Ishikawa (cell line): ENCODE data around the gene PIM2.

Experiments used
- CEBPB ChIP-seq: IDR thresholded peaks from 2 replicates; pipeline ENCODE4 v1.6.1; 2012
- CREB1 ChIP-seq: IDR thresholded peaks from 2 replicates; pipeline ENCODE4 v1.6.1; 2012; ENCODE audit warnings: low read depth
- EGR1 ChIP-seq: IDR thresholded peaks from 2 replicates; pipeline ENCODE4 v1.6.1; 2012
- EP300 ChIP-seq: IDR thresholded peaks from 2 replicates; pipeline ENCODE4 v1.6.1; 2012; ENCODE audit warnings: borderline replicate concordance
- FOXM1 ChIP-seq: IDR thresholded peaks from 2 replicates; pipeline ENCODE4 v1.6.1; 2012; ENCODE audit warnings: low read depth, borderline replicate concordance
- NFIC ChIP-seq: IDR thresholded peaks from 2 replicates; pipeline ENCODE4 v1.6.1; 2012
- RAD21 ChIP-seq: IDR thresholded peaks from 2 replicates; pipeline ENCODE4 v1.6.1; 2012; ENCODE audit warnings: low read depth
- TAF1 ChIP-seq: IDR thresholded peaks from 2 replicates; pipeline ENCODE4 v1.6.1; 2012; ENCODE audit warnings: low read depth, mild to moderate bottlenecking
- TCF12 ChIP-seq: IDR thresholded peaks from 2 replicates; pipeline ENCODE4 v1.6.1; 2012; ENCODE audit warnings: low read depth
- TEAD4 ChIP-seq: IDR thresholded peaks from 2 replicates; pipeline ENCODE4 v1.6.1; 2012
- YY1 ChIP-seq: IDR thresholded peaks from 2 replicates; pipeline ENCODE4 v1.6.1; 2012; ENCODE audit warnings: low read depth
- ZBTB7A ChIP-seq: IDR thresholded peaks from 2 replicates; pipeline ENCODE4 v1.6.1; 2012; ENCODE audit warnings: low read depth
- TF ChIP-seq, protein P1 (sequence below): IDR thresholded peaks from 2 replicates; pipeline ENCODE4 v1.6.1; 2012
- TF ChIP-seq, protein P2 (sequence below): IDR thresholded peaks from 2 replicates; pipeline ENCODE4 v1.6.1; 2012; ENCODE audit warnings: low read depth, mild to moderate bottlenecking
- TF ChIP-seq, protein P3 (sequence below): IDR thresholded peaks from 2 replicates; pipeline ENCODE4 v1.6.1; 2012

The PIM2 gene

DNA sequence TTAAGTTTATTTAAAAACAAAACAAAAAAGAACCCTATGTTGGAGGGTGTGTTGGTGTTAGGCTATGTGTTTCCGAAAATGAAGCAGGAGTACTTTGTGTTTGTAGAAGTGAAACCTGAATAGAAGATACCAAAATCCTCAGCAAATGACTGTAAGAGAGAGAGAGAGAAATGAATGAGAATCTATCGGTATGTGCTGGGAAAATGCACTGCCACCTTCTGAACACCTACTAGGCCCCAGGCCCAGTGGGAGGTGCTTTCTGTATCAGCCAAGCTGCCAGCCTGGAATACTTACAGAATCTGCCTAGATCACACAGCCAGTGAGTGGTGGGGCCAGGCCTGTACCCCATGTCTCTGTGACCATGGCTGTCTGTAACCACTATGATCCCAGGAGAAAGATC, 14.9 kb upstream of the PIM2 start:
- no peak for TF ChIP-seq ZBTB7A
- no peak for TF ChIP-seq FOXM1

DNA sequence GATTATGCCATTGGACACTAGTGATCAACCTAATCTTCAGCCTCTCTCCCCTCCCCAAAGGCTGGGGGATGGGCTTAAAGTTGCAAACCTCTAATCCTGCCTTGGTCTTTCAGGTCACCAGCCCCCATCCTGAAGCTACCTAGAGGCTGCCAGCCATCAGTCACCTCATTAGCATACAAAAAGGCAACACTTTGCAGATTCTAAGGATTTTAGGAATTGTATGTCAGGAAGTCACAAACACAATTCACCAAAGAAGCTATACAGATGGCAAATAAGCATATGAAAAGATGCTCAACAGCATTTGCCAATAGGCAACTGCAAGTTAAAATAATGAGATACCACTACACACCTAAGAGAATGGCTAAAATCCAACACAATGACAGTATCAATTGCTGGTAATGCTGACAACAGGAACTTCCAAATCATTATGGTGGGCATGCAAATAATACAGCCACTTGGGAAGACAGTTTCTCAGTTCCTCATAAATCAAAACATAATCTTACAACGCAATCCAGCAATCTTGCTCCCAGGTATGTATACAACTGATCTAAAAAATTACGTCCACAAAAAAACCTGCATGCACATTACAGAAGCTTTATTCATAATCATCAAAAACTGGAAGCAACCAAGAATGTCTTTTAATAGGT, 9.0 kb upstream of the PIM2 start:
- TF ChIP-seq EP300 (no peak), TAF1 (no peak), TCF12 (no peak)

DNA sequence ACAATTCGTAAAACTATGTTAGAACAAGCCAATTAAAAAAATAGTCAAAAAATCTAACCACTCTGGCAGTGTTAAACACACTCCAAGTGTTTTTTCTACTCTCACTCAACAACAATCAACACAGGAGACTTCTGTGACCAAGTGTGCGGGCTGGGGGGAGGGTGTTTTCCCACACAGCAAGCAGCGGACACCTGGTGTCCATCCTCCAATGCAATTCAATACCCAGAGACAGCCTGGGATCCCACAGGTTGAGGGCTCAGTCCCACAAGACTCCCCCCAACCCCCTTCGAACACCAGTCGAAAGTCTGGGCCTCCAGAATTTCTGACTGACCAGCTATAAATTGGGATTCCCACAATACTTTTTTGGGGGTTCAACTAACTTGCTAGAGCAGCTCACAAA, 8.3 kb upstream of the PIM2 start:
- no peak for TF ChIP-seq TAF1
- TF ChIP-seq, protein P1, sequence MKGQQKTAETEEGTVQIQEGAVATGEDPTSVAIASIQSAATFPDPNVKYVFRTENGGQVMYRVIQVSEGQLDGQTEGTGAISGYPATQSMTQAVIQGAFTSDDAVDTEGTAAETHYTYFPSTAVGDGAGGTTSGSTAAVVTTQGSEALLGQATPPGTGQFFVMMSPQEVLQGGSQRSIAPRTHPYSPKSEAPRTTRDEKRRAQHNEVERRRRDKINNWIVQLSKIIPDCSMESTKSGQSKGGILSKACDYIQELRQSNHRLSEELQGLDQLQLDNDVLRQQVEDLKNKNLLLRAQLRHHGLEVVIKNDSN: no peak
- TF ChIP-seq NFIC: no peak
- TF ChIP-seq ZBTB7A: no peak
- TF ChIP-seq CEBPB: no peak
- TF ChIP-seq EGR1: no peak
- no peak for TF ChIP-seq YY1
- no peak for TF ChIP-seq EP300
- no peak for TF ChIP-seq CREB1
- no peak for TF ChIP-seq FOXM1
- TF ChIP-seq RAD21: no peak
- no peak for TF ChIP-seq TEAD4
- TF ChIP-seq, protein P2, sequence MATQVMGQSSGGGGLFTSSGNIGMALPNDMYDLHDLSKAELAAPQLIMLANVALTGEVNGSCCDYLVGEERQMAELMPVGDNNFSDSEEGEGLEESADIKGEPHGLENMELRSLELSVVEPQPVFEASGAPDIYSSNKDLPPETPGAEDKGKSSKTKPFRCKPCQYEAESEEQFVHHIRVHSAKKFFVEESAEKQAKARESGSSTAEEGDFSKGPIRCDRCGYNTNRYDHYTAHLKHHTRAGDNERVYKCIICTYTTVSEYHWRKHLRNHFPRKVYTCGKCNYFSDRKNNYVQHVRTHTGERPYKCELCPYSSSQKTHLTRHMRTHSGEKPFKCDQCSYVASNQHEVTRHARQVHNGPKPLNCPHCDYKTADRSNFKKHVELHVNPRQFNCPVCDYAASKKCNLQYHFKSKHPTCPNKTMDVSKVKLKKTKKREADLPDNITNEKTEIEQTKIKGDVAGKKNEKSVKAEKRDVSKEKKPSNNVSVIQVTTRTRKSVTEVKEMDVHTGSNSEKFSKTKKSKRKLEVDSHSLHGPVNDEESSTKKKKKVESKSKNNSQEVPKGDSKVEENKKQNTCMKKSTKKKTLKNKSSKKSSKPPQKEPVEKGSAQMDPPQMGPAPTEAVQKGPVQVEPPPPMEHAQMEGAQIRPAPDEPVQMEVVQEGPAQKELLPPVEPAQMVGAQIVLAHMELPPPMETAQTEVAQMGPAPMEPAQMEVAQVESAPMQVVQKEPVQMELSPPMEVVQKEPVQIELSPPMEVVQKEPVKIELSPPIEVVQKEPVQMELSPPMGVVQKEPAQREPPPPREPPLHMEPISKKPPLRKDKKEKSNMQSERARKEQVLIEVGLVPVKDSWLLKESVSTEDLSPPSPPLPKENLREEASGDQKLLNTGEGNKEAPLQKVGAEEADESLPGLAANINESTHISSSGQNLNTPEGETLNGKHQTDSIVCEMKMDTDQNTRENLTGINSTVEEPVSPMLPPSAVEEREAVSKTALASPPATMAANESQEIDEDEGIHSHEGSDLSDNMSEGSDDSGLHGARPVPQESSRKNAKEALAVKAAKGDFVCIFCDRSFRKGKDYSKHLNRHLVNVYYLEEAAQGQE: no peak
- TF ChIP-seq, protein P3, sequence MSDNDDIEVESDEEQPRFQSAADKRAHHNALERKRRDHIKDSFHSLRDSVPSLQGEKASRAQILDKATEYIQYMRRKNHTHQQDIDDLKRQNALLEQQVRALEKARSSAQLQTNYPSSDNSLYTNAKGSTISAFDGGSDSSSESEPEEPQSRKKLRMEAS: no peak
- TF ChIP-seq TCF12: no peak

DNA sequence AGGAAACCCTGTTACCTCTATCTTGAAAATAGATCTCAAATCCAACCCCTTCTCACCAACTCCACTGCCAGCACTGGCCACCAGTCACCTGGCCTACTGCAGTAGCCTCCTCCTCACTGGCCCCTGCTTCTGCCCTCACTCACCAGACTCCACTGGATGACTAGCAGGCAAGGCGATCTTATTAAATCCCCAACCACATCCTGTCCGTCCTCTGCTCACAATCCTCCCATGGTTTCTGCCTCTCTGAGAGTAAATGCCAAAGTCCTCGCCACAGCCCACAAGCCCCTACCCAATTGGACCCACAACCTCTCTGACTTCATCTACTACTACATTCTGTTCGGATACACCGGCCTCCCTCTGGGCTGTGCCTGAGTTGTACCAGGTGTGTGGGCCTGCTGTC, 5.4 kb upstream of the PIM2 start:
- TF ChIP-seq CREB1 (no peak), NFIC (no peak), RAD21 (no peak), EP300 (no peak), CEBPB (no peak), TAF1 (no peak), TEAD4 (no peak), ZBTB7A (no peak), TCF12 (no peak), FOXM1 (no peak), YY1 (no peak), EGR1 (no peak)
- TF ChIP-seq, protein P2: no peak
- TF ChIP-seq, protein P1: no peak
- TF ChIP-seq, protein P3: no peak

DNA sequence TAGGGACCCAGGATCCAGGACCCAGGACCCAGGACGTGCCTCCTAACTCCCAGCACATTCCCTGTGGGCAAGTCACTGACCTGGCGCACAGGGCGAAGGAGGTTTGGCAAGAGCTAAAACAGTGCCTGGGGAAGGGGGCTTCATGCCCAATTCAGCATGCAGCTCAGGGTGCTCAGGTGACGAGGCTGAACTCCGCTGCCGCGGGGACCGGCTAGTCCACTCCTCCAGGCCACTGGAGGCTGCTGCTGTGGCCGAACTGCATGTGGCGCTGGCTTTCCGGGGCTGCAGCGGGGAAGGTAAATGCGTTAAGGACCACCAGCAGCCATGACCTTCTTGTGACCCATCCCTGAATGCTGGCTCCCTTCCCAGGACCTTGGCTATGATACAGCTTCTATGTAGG, 4.9 kb upstream of the PIM2 start:
- no peak for TF ChIP-seq EGR1
- no peak for TF ChIP-seq NFIC
- TF ChIP-seq, protein P2: no peak
- TF ChIP-seq CEBPB: no peak
- TF ChIP-seq RAD21: no peak
- no peak for TF ChIP-seq CREB1
- TF ChIP-seq, protein P3: no peak
- TF ChIP-seq TAF1: no peak
- no peak for TF ChIP-seq TEAD4
- no peak for TF ChIP-seq EP300
- TF ChIP-seq ZBTB7A: no peak
- no peak for TF ChIP-seq FOXM1
